ENCODE data around the gene C1GALT1C1. TPM values are rescaled to one million over a fixed set of nuclear protein-coding genes. Genes with fewer than 3 reads are reported as not detected.

The C1GALT1C1 gene
- polyA plus RNA-seq, 1 of the 3 experiments (the other 2 are of a cell fraction), result 26.9 TPM

- POLR2A ChIA-PET, result no interaction called here
- 98% methylated on average over 1 of the region's 1 CpG for WGBS (ENCODE audit: low lambda C conversion rate)
- H3K36me3 ChIP-seq (replicated peaks in 1 of 2; ENCODE audit: control insufficient read depth in 1 of 2, insufficient read depth in 2 of 2, low read length in 1 of 2), result peaks cover 63 to 81% of the 10 kb centered on the region in 2 experiments
- H3K4me1 ChIP-seq (ENCODE audit: control insufficient read depth in 1 of 2, insufficient read depth in 2 of 2, low read depth in 1 of 2, low read length in 1 of 2), result no peaks in the 10 kb centered on the region
- DNase-seq, result no peak
- H3K4me2 ChIP-seq, result no peak overlapping the region
- no peaks in the 10 kb centered on the region for H3K9me2 ChIP-seq
- H3K79me2 ChIP-seq (ENCODE audit: insufficient read depth), result peaks cover 16% of the 10 kb centered on the region
- no peaks in the 10 kb centered on the region for H3K9me3 ChIP-seq
- H3K9ac ChIP-seq, result no peak overlapping the region
- peaks cover 4% of the 10 kb centered on the region for H3F3A ChIP-seq (replicated peaks; ENCODE audit: insufficient read depth)
- no peak overlapping the region for H3K4me3 ChIP-seq (ENCODE audit: low read depth in 2 of 2, low read length in 1 of 2)
- H3K27me3 ChIP-seq (ENCODE audit: insufficient read depth), result no peaks in the 10 kb centered on the region
- H2AFZ ChIP-seq (ENCODE audit: low read depth), result no peak overlapping the region
- CTCF ChIA-PET, result no interaction called here
- H3K27ac ChIP-seq (ENCODE audit: low read depth in 2 of 2, low read length in 1 of 2), result no peak overlapping the region
- H4K20me1 ChIP-seq (ENCODE audit: insufficient read depth), result no peaks in the 10 kb centered on the region
- no peak for TF ChIP-seq CHD2 (IDR thresholded peaks at IDR 0.05; ENCODE audit: low read length, partially characterized antibody)
- TF ChIP-seq PBX3 (IDR thresholded peaks at IDR 0.05), result no peak
- TF ChIP-seq TAF1 (IDR thresholded peaks at IDR 0.05; ENCODE audit: borderline replicate concordance, low read depth, low read length), result no peak
- no peak for TF ChIP-seq EZH2phosphoT487 (IDR thresholded peaks at IDR 0.05; ENCODE audit: borderline replicate concordance, low read depth)
- TF ChIP-seq REST (IDR thresholded peaks at IDR 0.05; ENCODE audit: low read depth, low read length), result no peak
- TF ChIP-seq GATA2 (CRISPR knock-in tag; IDR thresholded peaks at IDR 0.05), result no peak
- TF ChIP-seq RCOR1 (IDR thresholded peaks at IDR 0.05; ENCODE audit: low read length), result no peak
- no peak for TF ChIP-seq JUND (IDR thresholded peaks at IDR 0.05)
- TF ChIP-seq IRF3 (IDR thresholded peaks at IDR 0.05; ENCODE audit: low read depth, low read length), result no peak
- no peak for TF ChIP-seq FOXM1 (IDR thresholded peaks at IDR 0.05; ENCODE audit: low read depth)
- no peak for TF ChIP-seq TCF12 (IDR thresholded peaks at IDR 0.05)
- no peak for TF ChIP-seq YY1 (IDR thresholded peaks at IDR 0.05; ENCODE audit: low read depth)
- TF ChIP-seq CTCF (IDR thresholded peaks at IDR 0.05), result no peak
- TF ChIP-seq FOSL2 (IDR thresholded peaks at IDR 0.05; ENCODE audit: borderline replicate concordance, low read depth), result no peak
- TF ChIP-seq NFIC (IDR thresholded peaks at IDR 0.05; ENCODE audit: borderline replicate concordance), result no peak
- TF ChIP-seq ELF1 (IDR thresholded peaks at IDR 0.05), result no peak
- TF ChIP-seq MXI1 (IDR thresholded peaks at IDR 0.05; ENCODE audit: low read depth, low read length), result no peak
- TF ChIP-seq USF1 (IDR thresholded peaks at IDR 0.05; ENCODE audit: borderline replicate concordance, low read depth), result no peak
Measured at GRCh38 chrX:120612086-120612485, 17.8 kb downstream of the C1GALT1C1 start.
